HepG2 (cell line): ENCODE measurements around the gene USP1. TPM values are rescaled to one million over a fixed set of nuclear protein-coding genes. Genes with fewer than 3 reads are reported as not detected.

ENCODE experiments used
- ARNTL ChIP-seq: sonication (generic); formaldehyde crosslinking; IDR thresholded peaks from 2 replicates; pipeline ENCODE4 v1.4.0; 2020; ENCODE audit warnings: mild to moderate bottlenecking, missing genetic modification reagents
- EP300 ChIP-seq, 3 experiments: sonication (generic) in 1 of 3; formaldehyde crosslinking in 1 of 3; IDR thresholded peaks; 2 replicates each; pipeline versions ENCODE4 v1.5.1 to v1.6.1; 2011 to 2020; ENCODE audit warnings: low read depth in 2 of 3, low read length in 2 of 3, borderline replicate concordance in 1 of 3, improper control_type of control experiment in 1 of 3, mild to moderate bottlenecking in 1 of 3, missing genetic modification reagents in 1 of 3, moderate library complexity in 1 of 3
- FOXA1 ChIP-seq, 2 experiments: fragments of 450-650 bp in 1 of 2; sonication (generic) in 1 of 2; formaldehyde crosslinking in 1 of 2; IDR thresholded peaks; 2 replicates each; pipeline versions ENCODE4 v1.4.0 to v1.6.1; 2016 to 2020; ENCODE audit warnings: missing genetic modification reagents in 1 of 2
- MEIS2 ChIP-seq: sonication (generic); formaldehyde crosslinking; IDR thresholded peaks from 2 replicates; pipeline ENCODE4 v1.9.0; 2021; ENCODE audit warnings: mild to moderate bottlenecking, missing genetic modification reagents
- PHF21A ChIP-seq: sonication (generic); formaldehyde crosslinking; IDR thresholded peaks from 2 replicates; pipeline ENCODE4 v1.5.0; 2020; ENCODE audit warnings: mild to moderate bottlenecking, missing genetic modification reagents
- SNAI1 ChIP-seq: sonication (generic); formaldehyde crosslinking; IDR thresholded peaks from 2 replicates; pipeline ENCODE4 v1.5.0; 2020; ENCODE audit warnings: mild to moderate bottlenecking, missing genetic modification reagents, borderline replicate concordance
- ZFP36 ChIP-seq: fragments of 150-350 bp; IDR thresholded peaks from 2 replicates; pipeline ENCODE4 v1.6.1; 2018; ENCODE audit warnings: borderline replicate concordance, low read length, low read depth; ENCODE audit not compliant: partially characterized antibody
- ZMYM4 ChIP-seq: sonication (generic); formaldehyde crosslinking; IDR thresholded peaks from 2 replicates; pipeline ENCODE4 v1.8.1; 2023; ENCODE audit warnings: mild to moderate bottlenecking, missing genetic modification reagents
- ZNF232 ChIP-seq: sonication (generic); formaldehyde crosslinking; IDR thresholded peaks from 2 replicates; pipeline ENCODE4 v1.4.0; 2020; ENCODE audit warnings: missing genetic modification reagents, borderline replicate concordance
- ZNF432 ChIP-seq: sonication (generic); formaldehyde crosslinking; IDR thresholded peaks from 2 replicates; pipeline ENCODE4 v1.5.0; 2020; ENCODE audit warnings: missing genetic modification reagents, mild to moderate bottlenecking, borderline replicate concordance
- ZNF777 ChIP-seq: sonication (generic); formaldehyde crosslinking; IDR thresholded peaks from 2 replicates; pipeline ENCODE4 v1.4.0; 2020; ENCODE audit warnings: missing genetic modification reagents
- ZNF816 ChIP-seq: sonication (generic); formaldehyde crosslinking; IDR thresholded peaks from 2 replicates; pipeline ENCODE4 v1.8.0; 2022; ENCODE audit warnings: missing genetic modification reagents, mild to moderate bottlenecking, borderline replicate concordance
- polyA plus RNA-seq, 8 experiments: library from polyadenylated mRNA; depleted of rRNA in 3 of 8; stranded (reverse) in 7 of 8; unstranded in 1 of 8; fragments of >200 nt; fragmentation: Illumina TruSeq in 4 of 8; extraction: Trizol in 4 of 8; gene quantifications; 2 replicates each; pipeline versions ENCODE4 v1.2.1 to v1.2.3, GENCODE V29; 2011 to 2016; ENCODE audit warnings: low read depth in 4 of 8, missing spikeins in 1 of 8, mixed read lengths in 1 of 8; ENCODE audit not compliant: insufficient read depth in 1 of 8
- total RNA-seq, 5 experiments: library from RNA; depleted of rRNA; stranded (reverse); fragments of >200 nt; fragmentation: Illumina TruSeq; extraction: Trizol; gene quantifications; 2 replicates each; pipeline ENCODE4 v1.2.3, GENCODE V29; 2016; ENCODE audit warnings: low read depth in 1 of 5
- TF ChIP-seq, protein P1 (sequence below): IDR thresholded peaks from 2 replicates; pipeline ENCODE4 v1.6.1; 2012; ENCODE audit warnings: low read length, improper control_type of control experiment
- TF ChIP-seq, protein P2 (sequence below): sonication (generic); formaldehyde crosslinking; IDR thresholded peaks from 2 replicates; pipeline ENCODE4 v1.4.0; 2020; ENCODE audit warnings: missing genetic modification reagents
- TF ChIP-seq, protein P3 (sequence below): fragments of 450-650 bp; IDR thresholded peaks from 2 replicates; pipeline ENCODE4 v1.6.1; 2017
- TF ChIP-seq, protein P4 (sequence below), 2 experiments: sonication (generic) in 1 of 2; formaldehyde crosslinking in 1 of 2; IDR thresholded peaks; 2 replicates each; pipeline versions ENCODE4 v1.5.1 to v1.6.1; 2011 to 2020; ENCODE audit warnings: borderline replicate concordance in 1 of 2, low read depth in 1 of 2, low read length in 1 of 2, mild to moderate bottlenecking in 1 of 2, missing genetic modification reagents in 1 of 2, moderate library complexity in 1 of 2

Gene USP1
- total and polyA plus RNA-seq, 2 of the 13 experiments (the other 11 are each of a cell fraction or from before 2014, with no cell fraction given), result 9.0 to 64.6 TPM

DNA sequence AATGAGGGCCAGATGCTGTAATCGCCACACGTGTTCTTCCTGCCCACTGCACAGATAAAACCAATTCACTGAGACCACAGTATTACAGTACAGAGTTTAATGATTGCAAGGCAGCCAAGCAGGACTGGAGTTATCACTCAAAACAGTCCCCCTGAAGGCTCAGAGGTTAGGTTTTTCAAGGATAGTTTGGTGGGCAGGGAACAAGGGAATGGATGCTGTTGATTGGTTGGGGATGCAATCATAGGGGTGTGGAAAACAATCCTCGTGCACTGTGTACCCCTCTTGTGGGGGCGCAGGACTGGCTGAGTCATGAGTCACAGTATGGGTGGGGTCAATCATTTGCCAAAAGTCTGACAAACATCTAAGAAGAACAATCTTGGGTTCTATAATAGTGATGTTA lies 12.4 kb upstream of the USP1 start (continued):
- TF ChIP-seq, protein P1, sequence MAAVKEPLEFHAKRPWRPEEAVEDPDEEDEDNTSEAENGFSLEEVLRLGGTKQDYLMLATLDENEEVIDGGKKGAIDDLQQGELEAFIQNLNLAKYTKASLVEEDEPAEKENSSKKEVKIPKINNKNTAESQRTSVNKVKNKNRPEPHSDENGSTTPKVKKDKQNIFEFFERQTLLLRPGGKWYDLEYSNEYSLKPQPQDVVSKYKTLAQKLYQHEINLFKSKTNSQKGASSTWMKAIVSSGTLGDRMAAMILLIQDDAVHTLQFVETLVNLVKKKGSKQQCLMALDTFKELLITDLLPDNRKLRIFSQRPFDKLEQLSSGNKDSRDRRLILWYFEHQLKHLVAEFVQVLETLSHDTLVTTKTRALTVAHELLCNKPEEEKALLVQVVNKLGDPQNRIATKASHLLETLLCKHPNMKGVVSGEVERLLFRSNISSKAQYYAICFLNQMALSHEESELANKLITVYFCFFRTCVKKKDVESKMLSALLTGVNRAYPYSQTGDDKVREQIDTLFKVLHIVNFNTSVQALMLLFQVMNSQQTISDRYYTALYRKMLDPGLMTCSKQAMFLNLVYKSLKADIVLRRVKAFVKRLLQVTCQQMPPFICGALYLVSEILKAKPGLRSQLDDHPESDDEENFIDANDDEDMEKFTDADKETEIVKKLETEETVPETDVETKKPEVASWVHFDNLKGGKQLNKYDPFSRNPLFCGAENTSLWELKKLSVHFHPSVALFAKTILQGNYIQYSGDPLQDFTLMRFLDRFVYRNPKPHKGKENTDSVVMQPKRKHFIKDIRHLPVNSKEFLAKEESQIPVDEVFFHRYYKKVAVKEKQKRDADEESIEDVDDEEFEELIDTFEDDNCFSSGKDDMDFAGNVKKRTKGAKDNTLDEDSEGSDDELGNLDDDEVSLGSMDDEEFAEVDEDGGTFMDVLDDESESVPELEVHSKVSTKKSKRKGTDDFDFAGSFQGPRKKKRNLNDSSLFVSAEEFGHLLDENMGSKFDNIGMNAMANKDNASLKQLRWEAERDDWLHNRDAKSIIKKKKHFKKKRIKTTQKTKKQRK, result no peak
- TF ChIP-seq FOXA1 (IDR thresholded peaks at IDR 0.05) (no peak), FOXA1 (CRISPR knock-in tag; IDR thresholded peaks at IDR 0.05) (no peak), ZNF432 (CRISPR knock-in tag) (no peak), ZNF232 (CRISPR knock-in tag) (no peak), EP300 (IDR thresholded peaks at IDR 0.05; ENCODE audit: low read depth in 2 of 2, low read length in 2 of 2) (peak in 1 of 2 experiments; percentile 19; a peak in 1 of 4 replicates), EP300 (CRISPR knock-in tag; IDR thresholded peaks at IDR 0.05; ENCODE audit: borderline replicate concordance) (no peak), MEIS2 (CRISPR knock-in tag) (no peak), PHF21A (CRISPR knock-in tag) (no peak), ZNF777 (no peak), ZFP36 (no peak), ARNTL (CRISPR knock-in tag) (0 out of 2 replicates have a peak, but pooled peaks have one; percentile 9), ZMYM4 (no peak), ZNF816 (CRISPR knock-in tag) (no peak), SNAI1 (no peak)
- TF ChIP-seq, protein P2, sequence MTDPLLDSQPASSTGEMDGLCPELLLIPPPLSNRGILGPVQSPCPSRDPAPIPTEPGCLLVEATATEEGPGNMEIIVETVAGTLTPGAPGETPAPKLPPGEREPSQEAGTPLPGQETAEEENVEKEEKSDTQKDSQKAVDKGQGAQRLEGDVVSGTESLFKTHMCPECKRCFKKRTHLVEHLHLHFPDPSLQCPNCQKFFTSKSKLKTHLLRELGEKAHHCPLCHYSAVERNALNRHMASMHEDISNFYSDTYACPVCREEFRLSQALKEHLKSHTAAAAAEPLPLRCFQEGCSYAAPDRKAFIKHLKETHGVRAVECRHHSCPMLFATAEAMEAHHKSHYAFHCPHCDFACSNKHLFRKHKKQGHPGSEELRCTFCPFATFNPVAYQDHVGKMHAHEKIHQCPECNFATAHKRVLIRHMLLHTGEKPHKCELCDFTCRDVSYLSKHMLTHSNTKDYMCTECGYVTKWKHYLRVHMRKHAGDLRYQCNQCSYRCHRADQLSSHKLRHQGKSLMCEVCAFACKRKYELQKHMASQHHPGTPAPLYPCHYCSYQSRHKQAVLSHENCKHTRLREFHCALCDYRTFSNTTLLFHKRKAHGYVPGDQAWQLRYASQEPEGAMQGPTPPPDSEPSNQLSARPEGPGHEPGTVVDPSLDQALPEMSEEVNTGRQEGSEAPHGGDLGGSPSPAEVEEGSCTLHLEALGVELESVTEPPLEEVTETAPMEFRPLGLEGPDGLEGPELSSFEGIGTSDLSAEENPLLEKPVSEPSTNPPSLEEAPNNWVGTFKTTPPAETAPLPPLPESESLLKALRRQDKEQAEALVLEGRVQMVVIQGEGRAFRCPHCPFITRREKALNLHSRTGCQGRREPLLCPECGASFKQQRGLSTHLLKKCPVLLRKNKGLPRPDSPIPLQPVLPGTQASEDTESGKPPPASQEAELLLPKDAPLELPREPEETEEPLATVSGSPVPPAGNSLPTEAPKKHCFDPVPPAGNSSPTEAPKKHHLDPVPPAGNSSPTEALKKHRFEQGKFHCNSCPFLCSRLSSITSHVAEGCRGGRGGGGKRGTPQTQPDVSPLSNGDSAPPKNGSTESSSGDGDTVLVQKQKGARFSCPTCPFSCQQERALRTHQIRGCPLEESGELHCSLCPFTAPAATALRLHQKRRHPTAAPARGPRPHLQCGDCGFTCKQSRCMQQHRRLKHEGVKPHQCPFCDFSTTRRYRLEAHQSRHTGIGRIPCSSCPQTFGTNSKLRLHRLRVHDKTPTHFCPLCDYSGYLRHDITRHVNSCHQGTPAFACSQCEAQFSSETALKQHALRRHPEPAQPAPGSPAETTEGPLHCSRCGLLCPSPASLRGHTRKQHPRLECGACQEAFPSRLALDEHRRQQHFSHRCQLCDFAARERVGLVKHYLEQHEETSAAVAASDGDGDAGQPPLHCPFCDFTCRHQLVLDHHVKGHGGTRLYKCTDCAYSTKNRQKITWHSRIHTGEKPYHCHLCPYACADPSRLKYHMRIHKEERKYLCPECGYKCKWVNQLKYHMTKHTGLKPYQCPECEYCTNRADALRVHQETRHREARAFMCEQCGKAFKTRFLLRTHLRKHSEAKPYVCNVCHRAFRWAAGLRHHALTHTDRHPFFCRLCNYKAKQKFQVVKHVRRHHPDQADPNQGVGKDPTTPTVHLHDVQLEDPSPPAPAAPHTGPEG (CRISPR knock-in tag), result no peak
- TF ChIP-seq, protein P3, sequence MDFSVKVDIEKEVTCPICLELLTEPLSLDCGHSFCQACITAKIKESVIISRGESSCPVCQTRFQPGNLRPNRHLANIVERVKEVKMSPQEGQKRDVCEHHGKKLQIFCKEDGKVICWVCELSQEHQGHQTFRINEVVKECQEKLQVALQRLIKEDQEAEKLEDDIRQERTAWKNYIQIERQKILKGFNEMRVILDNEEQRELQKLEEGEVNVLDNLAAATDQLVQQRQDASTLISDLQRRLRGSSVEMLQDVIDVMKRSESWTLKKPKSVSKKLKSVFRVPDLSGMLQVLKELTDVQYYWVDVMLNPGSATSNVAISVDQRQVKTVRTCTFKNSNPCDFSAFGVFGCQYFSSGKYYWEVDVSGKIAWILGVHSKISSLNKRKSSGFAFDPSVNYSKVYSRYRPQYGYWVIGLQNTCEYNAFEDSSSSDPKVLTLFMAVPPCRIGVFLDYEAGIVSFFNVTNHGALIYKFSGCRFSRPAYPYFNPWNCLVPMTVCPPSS, result no peak
- TF ChIP-seq, protein P4, sequence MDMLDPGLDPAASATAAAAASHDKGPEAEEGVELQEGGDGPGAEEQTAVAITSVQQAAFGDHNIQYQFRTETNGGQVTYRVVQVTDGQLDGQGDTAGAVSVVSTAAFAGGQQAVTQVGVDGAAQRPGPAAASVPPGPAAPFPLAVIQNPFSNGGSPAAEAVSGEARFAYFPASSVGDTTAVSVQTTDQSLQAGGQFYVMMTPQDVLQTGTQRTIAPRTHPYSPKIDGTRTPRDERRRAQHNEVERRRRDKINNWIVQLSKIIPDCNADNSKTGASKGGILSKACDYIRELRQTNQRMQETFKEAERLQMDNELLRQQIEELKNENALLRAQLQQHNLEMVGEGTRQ (IDR thresholded peaks at IDR 0.05; ENCODE audit: low read depth, low read length), result no peak
- TF ChIP-seq, protein P4 (CRISPR knock-in tag; IDR thresholded peaks at IDR 0.05; ENCODE audit: borderline replicate concordance), result 0 out of 2 replicates have a peak, but pooled peaks have one; percentile 11
